Stimulated activated CD4-positive, alpha-beta T cell treated with anti-CD3 and anti-CD28 coated beads, Interleukin-2, amount 100 ng/mL, for 48 hours (primary cell): ENCODE measurements around the gene FAR2.
"Not testable (repeated sequence)": the region's sequence is repeated elsewhere in the genome, so short reads cannot be mapped to it uniquely, and the experiment has no call there.

Source experiments
- DNase-seq, 2 donors: peaks; one replicate each; pipeline ENCODE4 v3.0.0-alpha.2; 2020

FAR2 gene

DNA sequence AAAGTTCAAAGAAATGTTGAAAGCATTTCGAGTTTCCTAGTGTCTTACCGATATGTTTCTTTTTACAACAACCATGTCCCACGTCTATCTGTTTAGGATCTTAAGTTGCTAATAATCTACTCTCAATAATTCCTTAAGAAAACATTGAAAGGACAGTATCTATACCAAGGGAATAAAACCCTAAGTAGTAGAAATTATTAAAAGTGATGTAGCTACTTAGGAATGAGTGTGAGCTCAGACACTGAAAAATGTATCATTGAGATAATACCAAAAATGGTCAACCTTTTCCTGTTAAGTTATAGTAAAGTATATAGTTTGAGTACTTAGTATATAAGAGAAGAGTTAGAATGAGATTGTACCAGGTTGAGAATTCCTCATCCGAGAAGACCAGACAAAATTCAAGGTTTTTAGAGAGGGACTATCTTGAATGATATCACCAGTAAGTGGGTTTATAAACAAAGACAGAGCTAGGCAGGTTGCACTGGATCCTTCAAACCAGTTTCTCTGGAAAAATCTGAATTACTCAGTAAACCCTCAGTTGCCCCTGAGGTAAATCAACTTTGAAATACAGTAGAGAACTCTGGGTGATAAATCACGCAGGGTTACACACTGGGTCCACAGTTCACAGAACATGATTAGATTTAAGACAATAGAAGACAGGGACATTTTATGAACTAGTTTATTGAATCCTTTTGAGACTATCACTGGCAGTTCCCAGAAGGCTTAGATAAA lies 135.1 kb downstream of the FAR2 start:
- DNase-seq: no peak

DNA sequence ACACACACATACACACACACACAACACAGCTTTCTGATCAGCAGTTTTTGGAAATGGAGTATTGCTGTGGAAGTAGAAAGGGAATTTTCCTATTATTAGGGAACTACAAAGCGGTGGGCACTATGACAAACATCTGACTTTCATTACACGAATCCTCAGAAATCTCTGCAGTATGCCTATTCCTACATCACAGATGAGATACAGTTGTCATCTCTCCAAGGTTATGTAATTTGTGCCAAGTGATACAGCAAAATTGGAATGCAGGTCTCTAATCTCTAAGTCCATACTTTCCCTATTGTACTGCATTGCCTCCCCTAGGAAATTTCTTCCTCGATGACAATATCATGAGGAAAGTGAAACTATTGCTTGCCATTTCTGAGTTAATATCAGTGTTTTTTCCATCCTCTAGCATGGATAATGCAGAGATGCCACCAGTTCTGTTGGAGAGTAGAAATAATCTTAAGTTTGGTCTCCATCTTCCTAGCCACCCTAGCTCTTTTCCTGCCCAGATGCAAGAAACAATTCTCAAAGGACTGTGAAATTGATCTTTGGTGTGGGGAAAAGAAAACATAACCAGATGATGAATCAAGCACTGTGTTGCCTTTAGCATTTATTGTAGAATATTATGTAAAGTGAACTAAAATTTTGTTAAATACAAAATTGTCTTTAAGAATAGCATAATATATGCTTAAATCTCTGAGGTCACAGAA lies 137.2 kb downstream of the FAR2 start:
- DNase-seq: no peak

GRCh38 chr12:29287622-29288021 lies 138.5 kb downstream of the FAR2 start:
- no peak for DNase-seq

GRCh38 chr12:29288031-29288430 lies 139.0 kb downstream of the FAR2 start:
- DNase-seq: no peak

DNA sequence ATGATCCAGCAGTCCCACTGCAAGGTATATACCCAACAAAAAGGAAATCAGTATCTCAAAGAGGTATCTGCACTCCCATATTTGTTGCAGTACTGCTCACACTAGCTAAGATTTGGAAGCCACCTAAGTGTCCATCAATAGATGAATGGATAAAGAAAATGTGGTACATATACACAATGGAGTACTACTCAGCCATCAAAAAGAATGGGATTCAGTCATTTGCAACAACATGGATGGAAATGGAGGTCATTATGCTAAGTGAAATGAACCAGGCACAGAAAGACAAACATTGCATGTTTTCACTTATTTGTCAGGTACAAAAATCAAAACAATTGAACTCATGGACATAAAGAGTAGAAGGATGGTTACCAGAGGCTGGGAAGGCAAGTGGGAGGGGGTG lies 141.4 kb downstream of the FAR2 start:
- DNase-seq: not testable (repeated sequence)

GRCh38 chr12:29291226-29291625 lies 142.1 kb downstream of the FAR2 start:
- no peak for DNase-seq

GRCh38 chr12:29299633-29300032 lies 150.6 kb downstream of the FAR2 start:
- DNase-seq: no peak

- no peak for DNase-seq
These were observed 152.0 kb downstream of the FAR2 start for GRCh38 chr12:29301114-29301513.

DNA sequence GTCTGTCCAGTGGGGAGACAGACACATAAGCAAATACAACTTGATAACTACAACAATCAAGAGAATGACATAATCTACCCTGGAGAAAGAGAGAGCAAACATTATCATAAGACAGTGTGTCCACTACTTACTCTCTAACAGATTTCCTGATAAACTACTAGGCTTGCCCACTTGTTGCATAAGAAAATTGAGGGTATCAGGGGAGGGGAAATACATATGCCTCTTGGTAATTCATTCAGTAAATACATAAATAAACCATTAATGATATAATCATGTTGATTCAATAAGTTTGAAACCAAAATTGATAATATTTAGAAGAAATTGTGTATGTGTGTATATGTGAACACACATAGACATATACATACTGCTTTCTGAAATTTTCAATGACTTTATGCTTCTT lies 155.3 kb downstream of the FAR2 start:
- no peak for DNase-seq

GRCh38 chr12:29306266-29306665 lies 157.2 kb downstream of the FAR2 start:
- DNase-seq: no peak

GRCh38 chr12:29306682-29307081 lies 157.6 kb downstream of the FAR2 start:
- DNase-seq: no peak

GRCh38 chr12:29309320-29309902 lies 160.3 kb downstream of the FAR2 start:
- no peak for DNase-seq

DNA sequence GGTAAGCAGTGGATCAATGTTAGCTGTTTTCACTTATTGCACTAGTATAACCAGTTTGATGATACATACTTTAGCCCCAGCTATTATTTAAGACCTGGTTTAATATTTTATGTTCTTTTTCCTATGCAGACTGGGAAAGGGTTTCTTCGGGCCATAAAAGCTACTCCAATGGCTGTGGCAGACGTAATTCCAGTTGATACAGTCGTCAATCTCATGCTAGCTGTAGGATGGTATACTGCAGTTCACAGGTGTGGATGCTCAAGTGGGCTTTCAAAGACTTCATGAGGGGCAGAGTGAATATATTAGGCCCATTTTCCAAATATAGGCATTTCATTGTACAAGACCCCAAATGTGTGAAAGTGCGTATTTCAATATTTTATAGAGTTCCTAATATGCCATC lies 161.8 kb downstream of the FAR2 start:
- DNase-seq: no peak

GRCh38 chr12:29314416-29314815 lies 165.3 kb downstream of the FAR2 start:
- no peak for DNase-seq

DNA sequence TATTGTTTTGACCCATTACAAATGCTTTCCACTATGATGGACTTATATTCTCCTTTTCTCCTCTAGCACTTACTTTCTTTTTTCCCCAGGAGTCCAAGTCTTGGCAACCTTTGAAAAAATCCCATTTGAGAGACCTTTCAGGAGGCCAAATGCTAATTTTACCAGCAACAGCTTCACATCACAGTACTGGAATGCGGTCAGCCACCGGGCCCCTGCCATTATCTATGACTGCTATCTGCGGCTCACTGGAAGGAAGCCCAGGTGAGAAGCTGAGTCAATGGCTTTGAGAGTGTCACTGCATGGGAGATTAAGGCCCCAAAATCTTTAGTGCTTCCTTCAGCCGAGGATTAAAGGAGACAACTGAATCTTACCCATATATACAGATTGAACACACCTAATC lies 167.7 kb downstream of the FAR2 start:
- DNase-seq: no peak

- DNase-seq: peak; percentile 4 to 12
These were observed 168.7 kb downstream of the FAR2 start for GRCh38 chr12:29317556-29318363.

DNA sequence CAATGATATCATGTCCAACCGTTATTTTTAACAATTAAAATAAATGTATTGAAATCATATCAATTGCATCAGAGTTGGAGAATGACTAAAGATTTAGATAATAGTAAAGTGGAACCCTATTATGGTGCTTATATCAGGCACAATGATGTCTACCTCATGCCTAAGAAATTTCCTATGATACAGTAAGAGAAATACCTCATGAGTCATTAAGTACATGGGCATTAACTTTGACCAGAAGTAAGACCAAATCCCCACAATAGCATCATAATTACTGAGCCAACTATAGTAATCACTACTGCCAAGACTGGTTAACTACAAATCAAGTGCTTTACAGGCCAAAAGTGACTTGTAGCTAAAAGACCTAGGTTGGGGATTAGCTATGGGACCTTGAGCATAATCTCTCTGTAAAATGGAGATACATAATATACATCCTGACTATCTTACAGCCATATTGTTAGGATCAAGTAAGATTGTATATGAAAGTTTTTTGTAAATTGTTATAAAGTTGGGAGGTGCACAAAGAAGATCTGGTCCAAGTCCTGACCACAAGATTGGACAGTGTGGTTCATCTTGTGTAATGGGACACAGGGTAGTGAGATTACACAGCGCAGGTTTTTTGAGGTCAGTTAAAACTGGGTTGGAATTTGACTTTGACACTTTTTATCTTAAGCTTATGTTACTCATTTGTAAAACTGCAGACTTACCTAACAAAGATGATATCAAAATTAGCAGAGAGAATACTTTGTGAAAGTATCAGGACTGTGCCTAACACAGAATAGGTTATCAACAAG lies 171.4 kb downstream of the FAR2 start:
- no peak for DNase-seq

DNA sequence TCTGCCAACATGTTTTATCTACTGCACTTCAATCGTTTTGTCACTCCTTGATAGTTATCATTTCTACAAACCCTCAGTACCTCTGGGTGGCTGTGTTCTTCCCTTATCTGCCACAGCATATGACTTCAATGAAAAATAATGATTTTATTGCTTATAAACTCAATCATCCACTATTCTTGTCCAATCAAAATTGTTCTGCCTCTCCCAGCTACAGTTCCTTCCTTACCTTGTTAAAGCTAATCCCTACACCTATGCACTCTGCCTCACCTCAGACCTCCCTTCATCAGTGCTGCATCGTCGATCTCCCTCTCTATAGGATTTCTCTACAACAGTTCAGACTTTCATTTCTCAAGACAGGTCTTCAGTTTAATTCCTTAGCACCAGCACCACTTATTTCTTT lies 173.1 kb downstream of the FAR2 start:
- no peak for DNase-seq

DNA sequence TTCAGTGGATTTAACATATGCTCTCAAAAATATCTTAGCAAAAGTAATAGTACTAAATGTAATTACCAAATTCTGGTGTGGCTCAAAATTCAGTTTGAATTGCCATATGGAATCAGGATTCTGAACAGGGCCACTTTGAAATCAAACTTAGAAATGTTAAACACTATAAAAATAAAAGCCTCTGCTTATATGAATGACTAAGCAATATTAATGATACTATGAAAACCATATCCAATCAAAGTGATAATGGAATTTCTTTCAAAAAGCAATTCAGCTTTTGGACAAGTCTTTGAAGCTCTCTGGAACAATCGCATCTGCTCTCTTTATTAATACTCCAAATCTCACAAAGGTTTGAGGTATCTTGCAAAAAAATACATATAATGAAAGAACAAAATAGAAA lies 180.3 kb downstream of the FAR2 start:
- no peak for DNase-seq

GRCh38 chr12:29333178-29333577 lies 184.1 kb downstream of the FAR2 start:
- DNase-seq: no peak

DNA sequence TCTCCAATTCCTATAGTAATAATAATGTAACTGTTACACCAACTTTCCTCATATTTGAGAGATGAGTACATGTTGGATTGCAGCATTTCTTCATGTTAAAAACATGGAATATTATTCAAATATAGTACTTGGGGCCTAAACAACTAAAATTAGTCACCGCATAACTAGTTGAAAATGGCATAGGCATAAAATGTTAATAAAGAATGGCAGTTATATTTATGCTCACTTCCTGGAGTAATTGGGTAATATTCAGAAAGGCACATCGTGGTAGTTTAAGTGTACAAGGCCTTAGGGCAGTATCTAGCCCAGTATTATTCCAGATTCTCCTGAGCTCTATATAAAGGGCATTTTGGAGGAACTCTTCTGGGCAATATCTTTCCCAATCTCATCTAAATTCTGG lies 185.9 kb downstream of the FAR2 start:
- no peak for DNase-seq

- no peak for DNase-seq
These were observed 188.2 kb downstream of the FAR2 start for GRCh38 chr12:29337325-29337724.
